NCI-H748 (cell line): ENCODE measurements around the gene CLEC6A.
"Not testable (repeated sequence)": the region's sequence is repeated elsewhere in the genome, so short reads cannot be mapped to it uniquely, and the experiment has no call there.

Experiments used
- DNase-seq: peaks from one replicate; lab custom pipeline; 2025; ENCODE audit not compliant: unreplicated experiment; lab: John Stamatoyannopoulos, UW

CLEC6A gene

GRCh38 chr12:8455727-8456360 is at the start of gene CLEC6A:
Gene CLEC6A (plus strand): TSS chr12:8455962. CDS start chr12:8456112, 150 bp downstream.
- no peak for DNase-seq

GRCh38 chr12:8419576-8419975 is 36.2 kb upstream of the CLEC6A start:
- DNase-seq: not testable (repeated sequence)

- no peak for DNase-seq
These were observed 35.3 kb upstream of the CLEC6A start for GRCh38 chr12:8420506-8420905.

GRCh38 chr12:8444536-8445278 is 11.1 kb upstream of the CLEC6A start:
- DNase-seq: not testable (repeated sequence)

- DNase-seq: no peak
These were observed 10.0 kb upstream of the CLEC6A start for GRCh38 chr12:8445731-8446130.

GRCh38 chr12:8446642-8447547 is 8.9 kb upstream of the CLEC6A start:
- no peak for DNase-seq

GRCh38 chr12:8449355-8449859 is 6.4 kb upstream of the CLEC6A start:
- no peak for DNase-seq

- DNase-seq: no peak
These were observed 3.7 kb upstream of the CLEC6A start for GRCh38 chr12:8452036-8452435.

- DNase-seq: no peak
These were observed 2.7 kb upstream of the CLEC6A start for GRCh38 chr12:8453021-8453513.

GRCh38 chr12:8453796-8454195 is 2.0 kb upstream of the CLEC6A start:
- DNase-seq: no peak

GRCh38 chr12:8455271-8455670 is 491 bp upstream of the CLEC6A start:
- DNase-seq: no peak

GRCh38 chr12:8461426-8461825 is 5.7 kb downstream of the CLEC6A start:
- no peak for DNase-seq

- DNase-seq: no peak
These were observed 9.7 kb downstream of the CLEC6A start for GRCh38 chr12:8465301-8465996.

- DNase-seq: no peak
These were observed 10.5 kb downstream of the CLEC6A start for GRCh38 chr12:8466241-8466640.

GRCh38 chr12:8471090-8471489 is 15.3 kb downstream of the CLEC6A start:
- no peak for DNase-seq

GRCh38 chr12:8475508-8476203 is 19.9 kb downstream of the CLEC6A start:
- DNase-seq: no peak

GRCh38 chr12:8482571-8483061 is 26.9 kb downstream of the CLEC6A start:
- no peak for DNase-seq

- no peak for DNase-seq
These were observed 27.3 kb downstream of the CLEC6A start for GRCh38 chr12:8483079-8483478.

GRCh38 chr12:8491646-8492530 is 36.1 kb downstream of the CLEC6A start:
- no peak for DNase-seq
